Measurements from ENCODE around the gene CDHR2.

The CDHR2 gene

DNA sequence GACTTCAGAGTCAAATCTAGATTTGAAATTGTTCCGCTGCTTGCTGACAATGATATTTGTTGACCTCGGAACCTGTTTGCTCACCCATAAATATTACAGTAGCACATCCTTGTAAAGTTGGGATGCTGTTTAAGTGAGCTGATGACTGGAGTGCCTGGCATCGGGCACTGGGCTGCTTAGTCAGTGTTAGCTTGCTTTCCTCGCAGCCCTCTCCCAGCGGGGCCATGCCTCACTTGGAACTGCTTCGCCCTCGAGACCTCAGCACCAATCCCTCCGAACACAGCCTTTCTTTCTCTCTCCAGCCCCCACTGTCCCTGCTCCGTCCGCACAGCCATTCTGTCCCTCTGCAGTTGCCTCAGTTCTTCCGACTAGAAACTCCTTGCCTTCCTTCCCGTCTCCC is 35.4 kb upstream of the CDHR2 start:
- no peaks in the 10 kb centered on the region for H3K27me3 ChIP-seq
- H3K4me3 ChIP-seq (ENCODE audit: low read depth in 1 of 2, low read length in 1 of 2), result no peak overlapping the region
- peaks cover 14% of the 10 kb centered on the region for H3K36me3 ChIP-seq
- no peak overlapping the region for H3K27ac ChIP-seq
- H3K4me1 ChIP-seq (ENCODE audit: control insufficient read depth in 1 of 2, insufficient read depth in 1 of 2, low read depth in 1 of 2, low read length in 1 of 2), result peaks cover 10 to 11% of the 10 kb centered on the region in 2 experiments
- H3K9me3 ChIP-seq, result no peaks in the 10 kb centered on the region
- TF ChIP-seq, protein P1, sequence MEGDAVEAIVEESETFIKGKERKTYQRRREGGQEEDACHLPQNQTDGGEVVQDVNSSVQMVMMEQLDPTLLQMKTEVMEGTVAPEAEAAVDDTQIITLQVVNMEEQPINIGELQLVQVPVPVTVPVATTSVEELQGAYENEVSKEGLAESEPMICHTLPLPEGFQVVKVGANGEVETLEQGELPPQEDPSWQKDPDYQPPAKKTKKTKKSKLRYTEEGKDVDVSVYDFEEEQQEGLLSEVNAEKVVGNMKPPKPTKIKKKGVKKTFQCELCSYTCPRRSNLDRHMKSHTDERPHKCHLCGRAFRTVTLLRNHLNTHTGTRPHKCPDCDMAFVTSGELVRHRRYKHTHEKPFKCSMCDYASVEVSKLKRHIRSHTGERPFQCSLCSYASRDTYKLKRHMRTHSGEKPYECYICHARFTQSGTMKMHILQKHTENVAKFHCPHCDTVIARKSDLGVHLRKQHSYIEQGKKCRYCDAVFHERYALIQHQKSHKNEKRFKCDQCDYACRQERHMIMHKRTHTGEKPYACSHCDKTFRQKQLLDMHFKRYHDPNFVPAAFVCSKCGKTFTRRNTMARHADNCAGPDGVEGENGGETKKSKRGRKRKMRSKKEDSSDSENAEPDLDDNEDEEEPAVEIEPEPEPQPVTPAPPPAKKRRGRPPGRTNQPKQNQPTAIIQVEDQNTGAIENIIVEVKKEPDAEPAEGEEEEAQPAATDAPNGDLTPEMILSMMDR (IDR thresholded peaks at IDR 0.05), result no peak

DNA sequence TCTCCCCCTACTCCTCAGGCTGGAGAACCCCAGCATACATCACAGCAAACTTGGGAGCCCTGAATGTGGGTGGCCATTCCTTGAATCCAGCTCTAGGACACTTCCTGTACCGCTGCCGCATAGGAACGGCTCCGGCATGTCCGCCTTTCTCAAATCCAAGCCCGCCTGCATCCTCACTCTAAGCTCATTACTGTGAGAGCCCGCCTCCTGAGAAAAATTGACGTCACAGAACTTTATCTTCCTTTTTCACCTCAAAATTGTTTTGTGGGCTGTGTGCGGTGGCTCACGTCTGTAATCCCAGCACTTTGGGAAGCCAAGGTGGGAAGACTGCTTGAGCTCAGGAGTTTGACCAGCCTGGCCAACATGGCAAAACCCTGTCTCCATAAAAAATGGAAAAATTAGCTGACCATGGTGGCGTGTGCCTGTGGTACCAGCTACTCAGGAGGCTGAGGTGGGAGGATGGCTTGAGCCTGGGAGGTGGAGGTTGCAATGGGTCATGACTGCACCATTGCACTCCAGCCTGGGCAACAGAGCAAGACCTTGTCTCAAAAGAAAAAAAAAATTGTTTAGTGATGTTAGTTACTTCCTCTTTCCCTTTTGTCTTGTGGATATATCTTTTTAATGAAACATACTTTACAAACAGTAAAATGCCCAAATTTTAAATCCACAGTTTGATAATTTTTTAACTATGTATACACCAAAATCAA is 34.7 kb upstream of the CDHR2 start:
- Histone ChIP-seq H3K27ac (no peak overlapping the region), H3K4me3 (ENCODE audit: low read depth in 1 of 2, low read length in 1 of 2) (no peak overlapping the region), H3K9me3 (no peaks in the 10 kb centered on the region), H3K36me3 (peaks cover 8% of the 10 kb centered on the region), H3K27me3 (no peaks in the 10 kb centered on the region), H3K4me1 (ENCODE audit: control insufficient read depth in 1 of 2, insufficient read depth in 1 of 2, low read depth in 1 of 2, low read length in 1 of 2) (peaks cover 10 to 11% of the 10 kb centered on the region in 2 experiments)
- TF ChIP-seq, protein P1 (IDR thresholded peaks at IDR 0.05), result no peak

DNA sequence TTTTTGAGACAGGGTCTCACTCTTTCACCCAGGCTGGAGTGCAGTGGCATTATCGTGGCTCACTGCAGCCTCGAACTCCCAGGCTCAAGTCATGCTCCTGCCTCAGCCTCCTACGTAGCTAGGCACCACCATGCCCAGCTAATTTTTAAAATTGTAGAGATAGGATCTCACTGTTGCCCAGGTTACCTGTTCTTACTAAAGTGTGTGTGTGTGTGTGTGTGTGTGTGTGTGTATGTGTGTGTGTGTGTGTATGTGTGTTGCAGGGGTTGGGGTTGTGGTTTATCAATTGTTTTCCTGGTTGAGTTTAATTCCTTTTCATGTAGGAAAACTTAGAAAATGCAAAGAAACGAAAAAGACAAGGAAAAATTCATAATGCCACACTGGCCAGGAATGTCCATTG is 33.7 kb upstream of the CDHR2 start:
- TF ChIP-seq, protein P1 (IDR thresholded peaks at IDR 0.05), result no peak
- peaks cover 10 to 11% of the 10 kb centered on the region in 2 experiments for H3K4me1 ChIP-seq (ENCODE audit: control insufficient read depth in 1 of 2, insufficient read depth in 1 of 2, low read depth in 1 of 2, low read length in 1 of 2)
- no peaks in the 10 kb centered on the region for H3K27me3 ChIP-seq
- H3K36me3 ChIP-seq, result no peaks in the 10 kb centered on the region
- no peaks in the 10 kb centered on the region for H3K9me3 ChIP-seq
- no peak overlapping the region for H3K4me3 ChIP-seq (ENCODE audit: low read depth in 1 of 2, low read length in 1 of 2)
- H3K27ac ChIP-seq, result no peak overlapping the region

DNA sequence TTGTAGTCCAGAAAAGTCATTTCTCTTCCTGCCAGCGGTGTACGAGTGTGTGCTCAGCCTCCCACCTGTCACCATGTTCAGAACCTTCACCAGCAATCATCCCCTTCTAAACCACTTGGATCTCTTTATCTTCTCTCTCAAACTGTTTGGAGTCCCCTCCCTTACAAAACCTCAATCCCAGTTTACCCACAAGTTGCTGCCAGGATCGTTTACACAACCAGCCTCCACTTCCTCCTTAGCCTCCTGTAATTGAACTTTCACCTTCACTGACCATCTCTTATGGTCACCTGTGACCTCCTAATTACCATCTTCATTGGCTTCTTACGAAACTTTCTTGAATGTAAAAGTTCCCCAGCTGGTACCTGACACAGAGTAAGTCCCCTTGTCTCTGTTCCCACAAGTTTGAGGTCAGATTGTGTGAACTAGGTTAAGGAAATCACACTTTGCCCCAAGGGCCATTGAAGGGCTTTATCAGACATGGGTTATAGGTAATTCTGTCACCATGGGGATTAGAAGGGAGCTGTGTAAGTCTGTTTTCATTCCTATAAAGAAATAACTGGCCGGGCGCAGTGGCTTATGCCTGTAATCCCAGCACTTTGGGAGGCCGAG is 32.0 kb upstream of the CDHR2 start:
- H3K36me3 ChIP-seq, result no peaks in the 10 kb centered on the region
- TF ChIP-seq, protein P1 (IDR thresholded peaks at IDR 0.05), result no peak

DNA sequence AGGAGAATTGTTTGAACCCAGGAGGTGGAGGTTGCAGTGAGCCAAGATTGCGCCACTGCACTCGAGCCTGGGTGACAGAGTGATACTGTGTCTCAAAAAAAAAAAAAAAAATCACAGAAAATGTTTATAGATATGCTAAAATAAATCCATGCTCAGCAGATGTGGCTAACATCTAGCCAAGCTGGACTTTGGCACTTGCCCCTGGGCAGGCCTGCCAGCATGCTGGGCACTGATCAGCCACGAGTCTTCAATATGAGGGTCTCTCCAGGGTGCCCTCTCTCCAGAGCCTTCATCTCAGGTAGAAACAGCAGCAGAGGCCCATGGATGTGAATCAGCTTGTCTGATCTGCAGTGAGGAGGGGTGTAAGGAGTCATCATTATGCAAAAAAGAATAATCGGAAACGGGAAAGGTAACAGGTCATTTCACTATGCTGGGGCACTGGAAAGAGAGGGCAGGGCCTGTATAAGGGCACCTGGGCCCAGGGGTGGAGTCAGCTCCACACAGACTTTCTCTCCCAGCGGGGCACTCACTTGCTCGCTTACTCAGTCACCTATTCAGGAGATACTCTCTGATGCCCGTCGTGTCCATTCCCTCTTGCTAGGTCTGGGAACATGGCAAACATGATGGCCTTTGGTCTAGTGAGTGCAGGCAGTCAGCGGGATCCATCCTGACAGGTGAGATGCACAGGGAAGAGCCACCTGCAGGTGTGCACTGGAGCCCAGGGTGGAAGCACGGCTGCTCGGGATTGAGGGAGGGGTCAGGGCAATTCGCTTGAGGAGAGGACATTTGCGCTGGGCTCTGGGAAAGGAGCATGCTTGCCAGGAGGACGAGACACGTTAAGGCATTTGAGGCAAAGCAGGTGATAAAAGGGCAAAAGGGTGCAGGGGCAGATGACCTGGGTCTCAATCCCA is 29.1 kb upstream of the CDHR2 start:
- no peak overlapping the region for H3K27ac ChIP-seq
- H3K4me3 ChIP-seq (ENCODE audit: low read depth in 1 of 2, low read length in 1 of 2), result no peak overlapping the region
- H3K9me3 ChIP-seq, result no peaks in the 10 kb centered on the region
- H3K36me3 ChIP-seq, result no peaks in the 10 kb centered on the region
- no peaks in the 10 kb centered on the region for H3K27me3 ChIP-seq
- H3K4me1 ChIP-seq (ENCODE audit: control insufficient read depth in 1 of 2, insufficient read depth in 1 of 2, low read depth in 1 of 2, low read length in 1 of 2), result peaks cover 10 to 14% of the 10 kb centered on the region in 2 experiments
- TF ChIP-seq, protein P1 (IDR thresholded peaks at IDR 0.05), result no peak

More for the DNA sequence above, 32.0 kb upstream of the CDHR2 start:
- H3K4me1 ChIP-seq (ENCODE audit: control insufficient read depth in 1 of 2, insufficient read depth in 1 of 2, low read depth in 1 of 2, low read length in 1 of 2), result peaks cover 10 to 11% of the 10 kb centered on the region in 2 experiments
- H3K4me3 ChIP-seq (ENCODE audit: low read depth in 1 of 2, low read length in 1 of 2), result no peak overlapping the region
- H3K27ac ChIP-seq, result peak overlapping the region; percentile 25
- no peaks in the 10 kb centered on the region for H3K9me3 ChIP-seq
- no peaks in the 10 kb centered on the region for H3K27me3 ChIP-seq
